Gastroesophageal sphincter (tissue), 3 donors: ENCODE measurements around the gene TMEM168.

Source experiments
- EP300 ChIP-seq: sonication (generic); formaldehyde crosslinking; IDR thresholded peaks from one replicate; pipeline ENCODE4 v1.6.1; 2017; ENCODE audit warnings: antibody characterized with exemption, mild to moderate bottlenecking
- POLR2AphosphoS5 ChIP-seq: sonication (generic); formaldehyde crosslinking; IDR thresholded peaks from one replicate; pipeline ENCODE4 v1.6.1; 2017; ENCODE audit warnings: antibody characterized with exemption
- TF ChIP-seq, protein P1 (sequence below), 4 experiments: fragments of 200-600 bp in 2 of 4; fragments of 450-650 bp in 2 of 4; sonication (generic) in 1 of 4; IDR thresholded peaks; one replicate each; pipeline ENCODE4 v1.5.1; 2017 to 2019; ENCODE audit warnings: antibody characterized with exemption in 4 of 4, mild to moderate bottlenecking in 2 of 4, moderate library complexity in 2 of 4

DNA sequence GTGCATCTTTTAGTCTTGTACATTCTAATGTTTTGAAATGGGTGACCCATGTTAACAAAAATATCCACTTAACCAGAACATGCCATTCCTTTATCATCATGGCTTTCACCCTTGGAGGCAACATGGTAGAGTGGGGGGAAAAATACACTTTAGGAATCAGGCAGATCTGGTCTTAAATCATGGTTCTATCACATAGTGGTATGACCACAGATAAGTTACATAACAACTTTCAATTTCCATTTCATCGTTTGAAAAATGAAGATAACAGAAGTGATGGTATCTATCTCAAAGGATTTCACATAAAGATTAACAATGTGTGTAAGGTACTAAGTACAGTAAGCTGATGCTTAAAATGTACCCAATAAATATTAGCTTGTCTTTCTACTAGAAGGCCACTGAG is 19.0 kb downstream of the TMEM168 start:
- no peak for TF ChIP-seq EP300
- TF ChIP-seq, protein P1, sequence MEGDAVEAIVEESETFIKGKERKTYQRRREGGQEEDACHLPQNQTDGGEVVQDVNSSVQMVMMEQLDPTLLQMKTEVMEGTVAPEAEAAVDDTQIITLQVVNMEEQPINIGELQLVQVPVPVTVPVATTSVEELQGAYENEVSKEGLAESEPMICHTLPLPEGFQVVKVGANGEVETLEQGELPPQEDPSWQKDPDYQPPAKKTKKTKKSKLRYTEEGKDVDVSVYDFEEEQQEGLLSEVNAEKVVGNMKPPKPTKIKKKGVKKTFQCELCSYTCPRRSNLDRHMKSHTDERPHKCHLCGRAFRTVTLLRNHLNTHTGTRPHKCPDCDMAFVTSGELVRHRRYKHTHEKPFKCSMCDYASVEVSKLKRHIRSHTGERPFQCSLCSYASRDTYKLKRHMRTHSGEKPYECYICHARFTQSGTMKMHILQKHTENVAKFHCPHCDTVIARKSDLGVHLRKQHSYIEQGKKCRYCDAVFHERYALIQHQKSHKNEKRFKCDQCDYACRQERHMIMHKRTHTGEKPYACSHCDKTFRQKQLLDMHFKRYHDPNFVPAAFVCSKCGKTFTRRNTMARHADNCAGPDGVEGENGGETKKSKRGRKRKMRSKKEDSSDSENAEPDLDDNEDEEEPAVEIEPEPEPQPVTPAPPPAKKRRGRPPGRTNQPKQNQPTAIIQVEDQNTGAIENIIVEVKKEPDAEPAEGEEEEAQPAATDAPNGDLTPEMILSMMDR (IDR thresholded peaks at IDR 0.05), result no peak
- no peak for TF ChIP-seq POLR2AphosphoS5
